K562 (cell line): Measurements from ENCODE around the gene SND1.

Experiments
- CHD2 ChIP-seq: IDR thresholded peaks from 2 replicates; pipeline ENCODE4 v1.6.1; 2011; ENCODE audit warnings: low read depth, low read length
- GATAD2A ChIP-seq: fragments of 450-650 bp; IDR thresholded peaks from 2 replicates; pipeline ENCODE4 v1.6.1; 2017
- RNF2 ChIP-seq: sonication (generic); IDR thresholded peaks from 2 replicates; pipeline ENCODE4 v1.6.1; 2016
- SIN3A ChIP-seq, 2 experiments: fragments of 150-350 bp in 1 of 2; IDR thresholded peaks; 2 replicates each; pipeline ENCODE4 v1.6.1; 2011 to 2016; ENCODE audit warnings: borderline replicate concordance in 2 of 2, low read depth in 2 of 2, low read length in 2 of 2, mild to moderate bottlenecking in 2 of 2, moderate library complexity in 2 of 2; ENCODE audit not compliant: control insufficient read depth in 1 of 2
- TCF7 ChIP-seq: sonication (generic); IDR thresholded peaks from 2 replicates; pipeline ENCODE4 v1.6.1; 2016; ENCODE audit warnings: antibody characterized with exemption, borderline replicate concordance
- TF ChIP-seq, protein P1 (sequence below), 3 experiments: IDR thresholded peaks in 2 of 3; conservative IDR thresholded peaks in 1 of 3; 2 replicates each; pipeline ENCODE4 v1.5.1; 2011 to 2012; ENCODE audit warnings: low read length in 3 of 3, mild to moderate bottlenecking in 3 of 3, control low read depth in 2 of 3, improper control_type of control experiment in 1 of 3, inconsistent platforms in 1 of 3, low read depth in 1 of 3, mixed read lengths in 1 of 3, moderate library complexity in 1 of 3; ENCODE audit not compliant: insufficient read depth in 2 of 3

DNA sequence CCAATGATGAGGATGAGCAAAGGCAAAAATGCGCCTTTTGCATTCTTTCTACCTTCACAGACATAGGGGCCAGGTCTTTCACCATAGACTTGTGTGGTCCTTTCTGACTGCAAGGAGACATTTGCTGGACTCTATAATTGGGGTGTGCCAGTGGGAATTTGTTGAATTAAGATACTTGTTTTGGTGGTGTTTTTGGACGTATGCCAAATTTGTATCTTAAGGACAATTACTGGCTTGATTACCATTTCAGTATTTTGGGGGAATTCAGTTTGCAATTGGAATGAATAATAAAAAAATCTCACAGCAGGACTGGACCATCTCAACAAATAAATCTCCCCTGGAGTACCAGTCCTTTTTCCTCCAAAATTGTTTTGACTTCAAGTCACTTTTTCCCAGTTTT, 47.9 kb downstream of the SND1 start:
- TF ChIP-seq GATAD2A (no peak), RNF2 (no peak), SIN3A (IDR thresholded peaks at IDR 0.05; ENCODE audit: borderline replicate concordance in 2 of 2, control insufficient read depth in 1 of 2, low read depth in 2 of 2, low read length in 2 of 2) (no peak), TCF7 (no peak), CHD2 (no peak)
- TF ChIP-seq, protein P1, sequence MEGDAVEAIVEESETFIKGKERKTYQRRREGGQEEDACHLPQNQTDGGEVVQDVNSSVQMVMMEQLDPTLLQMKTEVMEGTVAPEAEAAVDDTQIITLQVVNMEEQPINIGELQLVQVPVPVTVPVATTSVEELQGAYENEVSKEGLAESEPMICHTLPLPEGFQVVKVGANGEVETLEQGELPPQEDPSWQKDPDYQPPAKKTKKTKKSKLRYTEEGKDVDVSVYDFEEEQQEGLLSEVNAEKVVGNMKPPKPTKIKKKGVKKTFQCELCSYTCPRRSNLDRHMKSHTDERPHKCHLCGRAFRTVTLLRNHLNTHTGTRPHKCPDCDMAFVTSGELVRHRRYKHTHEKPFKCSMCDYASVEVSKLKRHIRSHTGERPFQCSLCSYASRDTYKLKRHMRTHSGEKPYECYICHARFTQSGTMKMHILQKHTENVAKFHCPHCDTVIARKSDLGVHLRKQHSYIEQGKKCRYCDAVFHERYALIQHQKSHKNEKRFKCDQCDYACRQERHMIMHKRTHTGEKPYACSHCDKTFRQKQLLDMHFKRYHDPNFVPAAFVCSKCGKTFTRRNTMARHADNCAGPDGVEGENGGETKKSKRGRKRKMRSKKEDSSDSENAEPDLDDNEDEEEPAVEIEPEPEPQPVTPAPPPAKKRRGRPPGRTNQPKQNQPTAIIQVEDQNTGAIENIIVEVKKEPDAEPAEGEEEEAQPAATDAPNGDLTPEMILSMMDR (IDR thresholded peaks at IDR 0.05 in 2 of 3, conservative IDR thresholded peaks at IDR 0.05 in 1 of 3; ENCODE audit: insufficient read depth in 2 of 3, low read depth in 1 of 3, low read length in 3 of 3), result no peak
